Stimulated activated effector memory CD8-positive, alpha-beta T cell treated with anti-CD3 and anti-CD28 coated beads, Interleukin-12 subunit alpha, Interleukin-12 subunit beta, amount 100 ng/mL, for 72 hours (primary cell): ENCODE results near the gene DNAH10.

ENCODE experiments used
- ATAC-seq: fragments of 150-1000 bp; cut with Tn5 transposase; 2 replicates; pipeline ENCODE4 v1.10.0; 2021
- DNase-seq, 2 donors: peaks; one replicate each; pipeline ENCODE4 v3.0.0; 2021 to 2022; ENCODE audit warnings: low spot score in 2 of 2
- H3K27ac Mint-ChIP-seq: one replicate; pipeline ENCODE4 v1.8.0; 2022; ENCODE audit warnings: mild to moderate bottlenecking, mixed read lengths
- H3K36me3 Mint-ChIP-seq: one replicate; pipeline ENCODE4 v1.8.0; 2022; ENCODE audit warnings: mild to moderate bottlenecking, mixed read lengths
- H3K4me1 Mint-ChIP-seq: one replicate; pipeline ENCODE4 v1.8.0; 2022; ENCODE audit warnings: mixed read lengths
- H3K4me3 Mint-ChIP-seq: one replicate; pipeline ENCODE4 v1.8.0; 2022; ENCODE audit warnings: mild to moderate bottlenecking, mixed read lengths
- H3K9me3 Mint-ChIP-seq: one replicate; pipeline ENCODE4 v1.8.0; 2022; ENCODE audit warnings: mixed read lengths

The DNAH10 gene

DNA sequence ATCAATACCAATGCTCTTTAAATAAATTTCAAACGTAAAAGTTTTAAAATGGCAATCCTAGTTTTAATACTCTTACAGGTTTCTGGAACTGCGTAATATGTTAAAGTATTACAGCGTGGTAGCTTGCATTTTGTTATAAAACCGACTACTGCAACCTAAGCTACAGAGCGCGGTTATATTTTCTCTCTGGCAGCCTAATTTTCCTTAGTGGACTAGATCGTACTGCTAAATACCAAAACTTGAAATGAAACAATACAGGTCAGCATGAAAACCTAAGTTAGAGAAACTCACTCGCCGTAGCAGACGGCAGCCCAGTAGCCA lies 209.3 kb downstream of the DNAH10 start:
- H3K9me3 Mint-ChIP-seq, result no peaks in the 10 kb centered on the region
- ATAC-seq, result no peak
- H3K27ac Mint-ChIP-seq, result peak overlapping the region; percentile 85
- peaks cover 32% of the 10 kb centered on the region for H3K36me3 Mint-ChIP-seq
- DNase-seq, result no peak
- H3K4me3 Mint-ChIP-seq, result peak overlapping the region; percentile 87
- H3K4me1 Mint-ChIP-seq, result peaks cover 37% of the 10 kb centered on the region

DNA sequence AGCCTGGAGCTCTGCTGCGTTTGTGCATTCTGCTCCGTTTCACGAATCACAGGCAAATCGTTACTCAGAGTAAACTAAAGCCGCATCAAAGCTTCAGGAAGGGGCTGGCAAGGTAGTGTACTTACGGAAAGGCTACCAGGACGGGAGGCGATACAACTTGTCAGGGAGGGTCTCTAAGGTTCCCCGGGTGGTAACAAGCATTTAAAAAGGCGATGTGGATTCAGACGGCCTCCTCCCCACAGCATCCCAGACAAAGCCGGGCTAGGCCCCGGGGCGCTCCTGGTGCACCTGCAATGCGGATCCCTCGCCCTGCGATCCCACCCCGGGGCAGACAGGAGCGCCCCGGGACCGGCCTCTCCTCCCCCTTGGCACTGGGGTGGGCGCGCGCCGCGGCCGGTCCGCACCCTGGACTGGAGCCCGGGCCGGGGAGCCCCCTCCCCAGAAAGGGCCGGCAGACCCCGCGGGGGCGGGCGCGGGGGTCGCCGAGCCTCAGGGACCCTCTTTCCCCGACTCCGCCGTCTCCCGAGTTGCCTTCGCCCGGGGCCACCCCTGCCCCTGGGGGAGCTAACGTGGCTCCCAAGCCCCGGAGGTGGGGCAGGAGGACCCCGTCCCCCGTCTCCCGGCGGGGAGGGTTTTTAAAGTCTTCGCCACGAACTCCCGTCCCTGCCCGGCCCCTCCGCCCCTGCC lies 209.8 kb downstream of the DNAH10 start:
- Mint-ChIP-seq H3K4me3 (peak overlapping the region; percentile 87), H3K4me1 (peaks cover 37% of the 10 kb centered on the region), H3K9me3 (no peaks in the 10 kb centered on the region), H3K36me3 (peaks cover 37% of the 10 kb centered on the region), H3K27ac (peak overlapping the region; percentile 85)
- ATAC-seq (peak; percentile 11), DNase-seq (peak; percentile 30 to 77)

DNA sequence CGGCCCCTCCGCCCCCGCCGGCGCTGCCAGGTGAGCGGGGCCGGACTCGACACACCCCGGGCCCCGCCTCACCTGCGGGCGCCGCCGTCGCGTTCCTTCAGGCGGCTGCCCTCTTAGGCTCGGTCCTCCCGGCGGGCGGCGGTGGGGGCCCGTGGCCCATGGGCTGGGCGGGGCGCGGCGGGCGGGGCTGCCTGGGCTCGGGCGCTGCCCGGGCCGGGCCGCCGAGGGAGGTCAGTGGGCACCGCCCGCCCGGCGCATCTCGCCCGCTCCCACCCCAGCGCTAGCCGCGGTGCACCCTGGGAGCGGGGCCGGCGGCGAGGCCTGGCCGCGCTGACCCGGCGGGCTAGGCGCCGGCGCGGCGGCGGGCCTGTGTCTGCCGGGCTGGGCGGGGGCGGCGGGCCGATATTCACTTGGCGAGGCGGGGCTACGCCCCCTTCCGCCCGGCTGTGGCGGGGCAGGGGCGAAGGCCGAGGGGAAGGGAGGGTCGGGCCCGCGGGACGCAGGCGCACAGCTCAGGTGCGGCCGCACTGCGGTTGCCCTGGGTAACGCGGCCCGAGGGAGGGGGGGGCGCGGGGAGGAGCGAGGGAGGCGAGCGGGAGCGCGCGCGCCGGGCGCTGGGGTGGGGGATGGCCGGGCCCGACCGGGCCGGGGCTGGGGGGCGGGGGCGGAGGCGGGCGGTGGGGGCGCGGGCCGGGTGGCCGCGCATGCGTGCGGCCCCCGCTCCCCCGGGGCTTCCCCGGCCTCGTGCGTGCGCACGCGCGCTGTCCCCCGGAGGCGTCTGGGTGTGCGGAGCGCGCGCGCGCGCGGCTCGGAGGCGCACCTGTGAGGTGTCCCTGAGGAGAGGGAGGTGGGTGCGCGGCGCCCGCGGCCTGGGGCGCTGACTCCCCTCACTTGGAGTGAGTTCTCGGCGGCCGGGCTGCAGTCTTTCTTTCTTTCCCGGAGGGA lies 210.6 kb downstream of the DNAH10 start, which contains the start of the genes CCDC92 and ZNF664:
Gene CCDC92, minus strand, starts transcription at position 375 of the 945 bp plus-strand sequence. CDS start 28,526 bp downstream, outside the sequence.
Gene ZNF664, plus strand, starts transcription at position 759 of the 945 bp plus-strand sequence. CDS start 38,930 bp downstream, outside the sequence.
- peak; percentile 90 for ATAC-seq
- no peaks in the 10 kb centered on the region for H3K9me3 Mint-ChIP-seq
- H3K27ac Mint-ChIP-seq, result peak within 1 kb of the TSS; percentile 85
- peak within 1 kb of the TSS; percentile 87 for H3K4me3 Mint-ChIP-seq
- peaks cover 37% of the 10 kb centered on the region for H3K4me1 Mint-ChIP-seq
- peak; percentile 95 to 97 for DNase-seq
- H3K36me3 Mint-ChIP-seq, result peaks cover 45% of the 10 kb centered on the region

DNA sequence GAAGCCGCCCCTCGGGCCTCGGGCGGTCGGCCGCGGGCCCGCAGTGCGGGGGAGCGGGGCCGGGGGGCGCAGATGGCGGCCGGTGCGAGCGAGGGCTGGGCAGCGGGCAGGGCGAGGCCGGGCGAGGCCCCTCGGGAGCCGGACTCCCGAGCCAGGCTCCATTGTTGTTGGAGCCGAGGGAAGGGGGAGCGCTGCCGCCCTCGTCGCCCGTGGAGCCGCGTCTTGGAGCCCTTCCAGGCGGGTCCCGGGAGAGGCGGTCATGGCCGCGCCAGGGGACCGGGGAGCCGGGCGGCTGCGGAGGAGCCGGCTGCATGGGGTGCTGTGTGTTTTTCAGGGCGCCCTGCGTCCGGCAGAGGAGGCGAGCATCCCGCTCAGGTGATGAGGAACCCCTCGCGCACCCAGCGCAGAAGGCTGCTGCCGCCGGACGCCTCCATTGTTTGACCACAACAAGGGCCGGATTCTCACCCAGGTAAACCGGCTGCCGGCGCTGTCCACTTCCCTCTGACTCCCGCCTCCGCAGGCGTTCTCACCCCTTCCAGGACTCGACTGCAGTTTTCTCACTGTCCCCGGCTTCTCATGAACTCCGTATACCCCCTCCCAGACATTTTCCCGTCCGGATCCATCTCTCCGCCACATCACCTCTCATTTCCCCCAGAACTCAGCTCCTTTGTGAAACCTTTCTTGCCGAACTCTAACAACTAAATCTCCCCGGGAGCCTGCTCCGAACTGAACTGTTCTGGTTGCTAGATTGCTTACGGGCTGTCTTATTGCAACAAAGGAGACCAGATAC lies 211.6 kb downstream of the DNAH10 start:
- no peaks in the 10 kb centered on the region for H3K9me3 Mint-ChIP-seq
- peak; percentile 10 to 71 for DNase-seq
- H3K27ac Mint-ChIP-seq, result peak overlapping the region; percentile 85
- ATAC-seq, result no peak
- H3K36me3 Mint-ChIP-seq, result peaks cover 51% of the 10 kb centered on the region
- peaks cover 33% of the 10 kb centered on the region for H3K4me1 Mint-ChIP-seq
- peak overlapping the region; percentile 87 for H3K4me3 Mint-ChIP-seq

DNA sequence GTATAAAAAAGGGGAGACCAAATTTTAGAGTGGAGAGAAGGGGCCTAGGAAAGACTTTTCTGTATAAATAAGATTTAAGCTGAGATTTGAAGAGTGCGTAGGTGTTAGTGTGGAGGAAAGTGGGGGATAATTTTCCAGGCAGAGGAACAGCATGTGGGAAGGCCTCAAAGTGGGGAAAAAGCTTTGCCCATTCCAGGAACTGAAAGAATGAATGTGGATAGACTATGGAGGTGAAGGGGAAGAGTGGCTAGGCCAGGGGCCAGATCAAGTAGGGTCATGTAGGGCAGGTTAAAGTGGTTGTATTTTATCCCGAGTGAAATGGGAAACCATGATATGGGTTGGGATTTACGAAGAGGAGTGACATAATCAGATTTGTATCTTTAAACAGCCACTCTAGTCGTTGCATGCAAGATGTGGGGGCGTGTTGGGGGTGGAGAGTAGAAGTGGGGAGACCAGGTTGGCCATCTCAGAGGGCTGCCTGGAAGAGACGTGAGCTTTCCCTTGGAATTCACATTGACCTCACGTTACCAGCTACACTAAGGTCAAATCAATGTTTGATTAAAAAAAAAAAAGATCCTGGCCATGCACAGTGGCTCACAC lies 214.2 kb downstream of the DNAH10 start:
- Mint-ChIP-seq H3K4me1 (peaks cover 20% of the 10 kb centered on the region), H3K27ac (peak overlapping the region; percentile 43), H3K4me3 (no peak overlapping the region), H3K9me3 (no peaks in the 10 kb centered on the region), H3K36me3 (peaks cover 52% of the 10 kb centered on the region)
- no peak for DNase-seq
- no peak for ATAC-seq

DNA sequence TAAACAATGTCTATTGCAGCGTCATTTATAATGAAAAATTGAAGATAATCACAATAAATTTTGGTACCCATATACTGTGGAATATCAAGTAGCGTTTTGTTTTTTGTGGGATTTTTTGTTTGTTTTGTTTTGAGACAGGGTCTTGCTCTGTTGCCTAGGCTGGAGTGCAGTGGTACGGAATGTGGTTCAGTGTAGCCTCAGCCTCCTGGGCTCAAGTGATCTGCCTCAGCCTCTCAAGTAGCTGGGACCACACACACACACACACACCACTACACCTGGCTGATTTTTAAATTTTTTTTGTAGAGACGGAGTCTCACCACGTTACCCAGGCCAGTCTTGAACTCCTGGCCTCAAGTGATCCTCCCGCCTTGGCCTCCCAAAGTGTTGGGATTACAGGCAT lies 217.5 kb downstream of the DNAH10 start:
- no peak overlapping the region for H3K4me3 Mint-ChIP-seq
- ATAC-seq, result no peak
- H3K9me3 Mint-ChIP-seq, result no peaks in the 10 kb centered on the region
- peaks cover 39% of the 10 kb centered on the region for H3K36me3 Mint-ChIP-seq
- H3K27ac Mint-ChIP-seq, result no peak overlapping the region
- peaks cover 34% of the 10 kb centered on the region for H3K4me1 Mint-ChIP-seq
- peak in 1 of 2 donors; percentile 30 for DNase-seq

DNA sequence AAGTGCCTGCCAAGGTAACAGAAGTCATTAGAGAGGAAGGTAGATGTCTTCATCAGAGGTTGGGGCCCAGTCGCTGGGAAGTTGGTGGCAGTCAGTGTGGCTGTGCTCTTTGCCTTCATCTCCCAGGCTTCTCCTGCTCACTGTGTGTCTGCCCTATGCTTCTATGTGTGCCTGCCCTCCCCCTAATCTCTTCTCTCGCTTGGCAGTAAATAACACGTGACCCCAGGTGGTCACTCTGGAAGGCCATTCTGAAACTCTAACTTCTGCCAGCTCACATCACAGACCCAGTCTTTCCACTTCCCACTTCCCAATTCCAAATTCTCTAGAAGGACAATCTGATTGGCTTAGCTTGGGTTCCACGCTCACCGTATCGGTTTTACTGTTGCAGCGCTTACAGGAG lies 220.2 kb downstream of the DNAH10 start:
- Mint-ChIP-seq H3K27ac (no peak overlapping the region), H3K4me3 (no peak overlapping the region), H3K4me1 (peaks cover 33% of the 10 kb centered on the region), H3K36me3 (peaks cover 27% of the 10 kb centered on the region), H3K9me3 (no peaks in the 10 kb centered on the region)
- no peak for ATAC-seq
- peak in 1 of 2 donors; percentile 33 for DNase-seq

DNA sequence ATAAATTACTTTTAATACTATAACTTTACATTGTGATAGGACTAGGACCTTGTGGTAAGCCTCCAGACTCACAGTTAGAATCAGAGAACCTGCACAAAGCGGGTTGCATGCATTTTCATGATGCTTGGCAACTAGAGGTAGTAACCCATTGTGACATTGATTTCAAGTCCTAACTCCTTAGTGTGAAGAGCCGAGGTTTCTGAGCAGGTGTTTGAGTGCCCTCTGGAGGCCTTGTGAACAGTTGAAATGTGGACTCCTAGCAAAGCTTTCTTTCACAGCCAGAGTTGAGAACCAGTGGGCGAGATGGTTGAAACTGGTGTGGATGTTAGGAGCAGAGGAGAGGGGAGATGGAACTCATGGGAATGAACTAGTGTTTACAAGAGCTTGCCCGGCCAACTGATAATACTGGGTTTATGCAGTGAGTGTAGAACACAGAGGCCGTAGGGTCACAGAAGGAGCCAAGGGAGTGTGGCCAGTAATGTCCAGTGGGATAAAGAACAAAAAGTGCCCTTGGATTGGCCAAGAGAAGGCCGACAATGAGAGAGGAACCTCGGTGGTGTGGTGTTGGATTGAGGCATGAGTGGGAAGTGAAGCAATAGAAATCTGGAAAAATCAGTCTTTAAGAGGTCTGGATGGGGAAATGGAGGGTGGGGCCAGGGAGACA lies 221.9 kb downstream of the DNAH10 start:
- peaks cover 30% of the 10 kb centered on the region for H3K36me3 Mint-ChIP-seq
- peak; percentile 78 for ATAC-seq
- H3K4me1 Mint-ChIP-seq, result peaks cover 43% of the 10 kb centered on the region
- no peak overlapping the region for H3K27ac Mint-ChIP-seq
- peak in 1 of 2 donors; percentile 53 for DNase-seq
- no peaks in the 10 kb centered on the region for H3K9me3 Mint-ChIP-seq
- no peak overlapping the region for H3K4me3 Mint-ChIP-seq

DNA sequence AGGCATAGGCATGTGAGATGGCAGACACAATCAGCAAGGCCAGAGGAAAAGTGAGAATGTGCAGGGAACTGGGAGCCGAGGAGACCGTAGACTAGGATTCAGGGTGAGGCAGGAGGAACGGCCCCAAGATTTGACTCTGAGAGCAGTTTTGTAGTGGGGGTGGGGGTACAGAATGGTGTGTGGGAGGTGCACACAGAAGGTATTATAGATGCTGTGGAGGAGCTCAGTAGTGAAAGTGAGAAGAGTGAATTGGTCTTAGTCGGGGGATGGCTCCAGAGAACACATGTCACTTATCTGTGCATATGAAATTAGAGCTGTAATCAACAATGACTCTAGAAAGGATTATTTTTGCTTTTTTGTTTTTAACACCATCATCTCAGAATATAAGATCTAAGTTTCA lies 222.8 kb downstream of the DNAH10 start:
- no peaks in the 10 kb centered on the region for H3K9me3 Mint-ChIP-seq
- H3K27ac Mint-ChIP-seq, result peak overlapping the region; percentile 8
- peaks cover 34% of the 10 kb centered on the region for H3K36me3 Mint-ChIP-seq
- H3K4me1 Mint-ChIP-seq, result peaks cover 51% of the 10 kb centered on the region
- no peak overlapping the region for H3K4me3 Mint-ChIP-seq
- no peak for ATAC-seq
- DNase-seq, result peak in 1 of 2 donors; percentile 13
